HG02973 (cell line): ENCODE results near the gene TPCN1.
A peak's percentile ranks its signal among the peaks of the same experiment; 100 is the strongest.

ENCODE experiments used
- ATAC-seq: cut with Tn5 transposase; IDR thresholded peaks from one replicate; pipeline ENCODE4 v1.9.1; 2021; ENCODE audit warnings: moderate library complexity; ENCODE audit not compliant: unreplicated experiment

Gene TPCN1

DNA sequence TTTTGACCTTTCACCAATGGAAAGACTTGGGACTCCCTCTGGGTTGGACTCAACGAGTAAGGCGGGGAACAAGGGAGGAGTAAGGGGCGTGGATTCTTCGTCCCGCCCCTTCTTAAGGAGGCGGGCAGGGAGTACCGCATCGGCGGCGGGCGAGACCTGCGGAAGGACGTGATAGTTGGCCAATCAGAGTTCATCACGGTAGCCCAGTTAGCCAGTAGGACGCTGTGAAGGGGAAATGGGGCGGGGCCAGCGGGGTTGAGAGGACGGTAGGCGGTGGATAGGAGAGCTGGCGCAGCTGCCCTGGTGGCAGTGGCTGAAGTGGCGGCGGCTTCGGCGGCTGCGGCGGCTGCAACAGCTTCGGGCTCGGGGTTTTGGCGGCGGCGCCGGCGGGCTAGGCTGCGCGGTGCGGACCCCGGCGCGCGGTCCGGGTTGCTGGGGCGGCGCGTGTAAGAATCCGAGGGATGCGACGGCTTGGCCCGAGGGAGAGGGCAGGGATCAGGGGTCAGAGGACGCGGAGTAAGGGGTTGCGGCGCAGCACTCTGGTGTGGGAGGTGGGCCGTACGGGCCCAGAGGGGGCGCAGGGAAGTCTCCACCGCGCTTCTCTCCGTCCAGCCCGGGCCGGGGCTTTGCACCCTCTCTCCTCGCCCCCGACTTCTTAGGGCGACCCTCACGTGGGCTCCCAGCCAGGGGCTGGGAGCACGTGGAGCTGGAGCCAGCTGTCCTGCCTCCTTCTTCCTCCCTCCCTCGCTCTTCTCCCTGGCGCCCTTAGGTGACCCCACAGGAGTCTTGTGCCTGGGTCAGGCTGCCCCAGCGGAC is at the start of gene TPCN1:
TSS of gene TPCN1 (plus strand) at position 284 of the 816 bp plus-strand sequence. CDS start 5,389 bp downstream, outside the sequence.
- ATAC-seq = peak; percentile 90

DNA sequence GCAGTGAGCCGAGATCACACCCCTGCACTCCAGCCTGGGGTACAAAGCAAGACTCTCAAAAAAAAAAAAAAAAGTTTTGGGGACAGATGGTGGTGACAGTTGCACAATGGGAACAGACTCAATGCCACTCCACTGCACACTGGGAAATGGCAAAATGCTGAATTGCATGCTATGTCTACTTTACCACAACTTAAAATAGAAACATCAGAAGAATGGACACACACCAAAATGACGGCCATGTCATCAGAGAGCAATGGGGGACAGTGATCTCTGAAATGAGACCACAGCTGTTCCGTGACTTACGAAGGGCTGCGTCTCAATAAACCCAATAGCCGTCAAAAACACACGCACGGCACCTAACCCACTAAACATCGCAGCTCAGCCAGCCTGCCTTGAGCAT is 49.7 kb upstream of the TPCN1 start:
- no peak for ATAC-seq

- no peak for ATAC-seq
Measured at GRCh38 chr12:113172185-113172584, 49.1 kb upstream of the TPCN1 start.

GRCh38 chr12:113173081-113173698 is 48.1 kb upstream of the TPCN1 start:
- peak; percentile 53 for ATAC-seq

GRCh38 chr12:113174461-113175384 is 46.5 kb upstream of the TPCN1 start:
- ATAC-seq = peak; percentile 62

- no peak for ATAC-seq
Measured at GRCh38 chr12:113179023-113179422, 42.2 kb upstream of the TPCN1 start.

DNA sequence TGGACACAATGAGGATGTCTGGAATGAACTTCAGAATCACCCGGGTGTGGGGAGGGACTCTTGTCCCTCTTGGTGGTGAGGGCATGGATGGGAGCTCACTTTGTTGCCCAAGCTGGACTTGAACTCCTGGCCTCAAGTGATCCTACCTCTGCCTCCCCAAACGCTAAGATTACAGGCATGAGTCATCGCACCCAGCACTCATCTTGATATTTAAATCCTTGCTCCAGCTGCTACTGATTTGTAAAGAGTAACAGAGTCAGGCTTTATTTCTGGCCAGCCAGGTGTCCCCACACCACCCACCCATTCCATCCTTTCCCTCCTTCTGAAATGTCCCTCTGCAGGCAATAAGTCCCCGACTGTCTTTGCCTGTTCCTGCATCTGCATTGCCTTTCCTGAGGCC is 40.9 kb upstream of the TPCN1 start:
- ATAC-seq = no peak

DNA sequence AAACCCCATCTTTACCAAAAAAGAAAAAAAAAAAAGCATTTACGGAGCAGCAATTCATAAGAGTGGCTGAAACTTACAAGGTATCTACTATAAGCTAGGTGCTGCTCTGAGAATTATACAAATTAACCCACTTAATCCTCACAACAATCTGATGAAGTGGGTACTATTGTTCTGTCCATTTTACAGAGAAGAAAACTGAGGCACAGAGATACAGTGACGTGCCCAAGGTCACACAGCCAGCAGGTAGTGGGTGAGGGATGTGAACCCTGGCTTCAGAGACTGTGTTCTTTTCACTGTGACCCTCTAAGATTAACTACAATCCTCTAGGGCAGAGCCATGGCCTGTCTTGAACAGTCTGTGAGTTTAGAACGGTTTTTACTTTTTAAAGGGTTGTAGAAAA is 39.3 kb upstream of the TPCN1 start:
- no peak for ATAC-seq

DNA sequence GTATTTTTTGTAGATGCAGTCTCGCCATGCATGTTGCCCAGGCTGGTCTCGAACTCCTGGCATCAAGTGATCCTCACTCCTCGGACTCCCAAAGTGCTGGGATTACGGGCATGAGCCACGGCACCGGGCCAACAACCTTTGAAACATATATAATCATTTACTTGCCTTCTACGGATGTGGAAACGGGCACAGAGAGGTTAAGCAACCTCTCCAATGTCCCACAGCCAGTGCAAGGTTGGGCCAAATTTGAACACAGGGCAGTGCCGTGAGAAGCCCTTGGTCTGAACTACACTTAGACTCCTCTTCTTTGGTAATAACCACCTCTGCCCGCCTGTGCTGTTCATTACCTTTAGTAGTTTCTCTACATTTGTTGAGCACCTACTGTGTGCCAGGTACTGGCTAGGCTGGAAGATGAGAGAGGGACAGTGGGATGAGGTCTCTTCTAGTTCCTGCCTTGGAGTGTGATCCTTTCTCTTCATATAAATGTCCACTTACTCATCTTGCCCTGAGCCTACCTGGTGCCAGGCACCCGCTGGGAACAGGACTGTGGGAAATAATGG is 38.2 kb upstream of the TPCN1 start:
- no peak for ATAC-seq

GRCh38 chr12:113184098-113184899 is 37.0 kb upstream of the TPCN1 start:
- peak; percentile 50 for ATAC-seq

GRCh38 chr12:113184900-113185179 is 36.4 kb upstream of the TPCN1 start:
- peak; percentile 72 for ATAC-seq

DNA sequence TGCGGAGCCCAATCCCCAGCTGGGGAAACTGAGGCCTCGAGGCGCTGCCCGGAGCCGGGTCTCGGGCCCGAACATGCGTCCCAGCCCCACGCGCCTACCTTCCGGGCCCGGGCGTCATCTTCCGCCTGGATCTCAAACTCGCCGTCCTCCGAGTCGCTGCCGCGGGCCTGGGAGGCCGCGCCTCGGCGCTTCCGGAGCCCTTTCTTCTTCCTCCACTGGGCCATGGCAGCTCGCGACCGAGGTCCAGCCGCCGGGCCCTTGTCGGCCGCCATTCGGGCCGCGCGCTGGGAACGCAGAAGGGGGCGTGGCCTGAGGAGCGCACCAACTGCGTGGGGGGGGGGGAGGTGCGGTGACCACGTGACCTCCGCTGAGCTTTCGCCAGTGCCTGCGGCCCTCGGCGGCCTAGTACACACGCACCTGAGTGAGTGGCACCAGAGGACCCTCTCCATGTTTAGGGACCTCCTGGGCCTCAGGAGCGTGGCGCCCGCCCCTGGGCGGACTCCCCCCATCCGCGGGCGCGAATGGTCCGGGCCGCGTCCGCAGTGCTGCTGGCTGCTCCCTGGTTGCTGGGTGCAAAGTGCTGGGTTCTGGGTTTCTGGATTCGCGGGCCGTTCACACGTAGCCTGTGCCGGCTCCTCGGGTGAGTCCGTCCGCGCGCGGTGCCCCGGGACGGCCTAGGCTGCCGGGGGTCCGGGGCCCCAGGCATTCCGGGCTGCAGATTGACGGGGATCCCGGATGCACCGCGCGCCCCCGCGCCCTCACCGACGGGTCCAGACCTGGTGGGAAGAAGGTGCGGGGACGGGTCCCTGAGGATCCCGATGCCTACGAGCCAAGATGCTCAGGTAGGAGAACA is 35.9 kb upstream of the TPCN1 start, which contains the start of the genes DDX54 and RITA1:
TSS of gene DDX54 (minus strand) at position 299 of the 853 bp plus-strand sequence. CDS start at position 272, 27 bp downstream.
TSS of gene RITA1 (plus strand) at position 542 of the 853 bp plus-strand sequence. CDS start 1,026 bp downstream, outside the sequence.
- peak; percentile 42 for ATAC-seq

- no peak for ATAC-seq
Measured at GRCh38 chr12:113186033-113186365, 35.3 kb upstream of the TPCN1 start.

GRCh38 chr12:113186666-113187325 is 34.5 kb upstream of the TPCN1 start:
- ATAC-seq = no peak

- ATAC-seq = no peak
Measured at GRCh38 chr12:113189361-113189760, 31.9 kb upstream of the TPCN1 start.

DNA sequence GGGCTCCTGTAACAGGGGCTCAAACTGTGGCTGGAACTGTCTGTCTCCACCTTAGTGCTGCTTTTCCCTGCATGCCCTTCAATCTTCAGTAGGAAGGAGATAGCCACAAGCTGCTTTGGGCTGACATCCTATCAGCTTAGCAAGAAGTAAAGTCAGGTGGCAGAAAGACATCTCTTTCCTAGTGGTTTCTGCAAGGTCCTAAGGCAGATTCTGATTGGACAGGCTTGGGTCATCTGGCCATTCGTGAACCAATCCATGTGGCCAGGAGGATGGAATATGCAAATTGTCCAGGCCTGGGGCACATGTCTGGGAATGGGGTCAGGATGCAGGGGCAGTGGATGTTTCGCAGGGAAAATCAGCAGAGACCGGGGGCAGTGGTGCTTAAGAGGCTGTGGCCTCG is 30.5 kb upstream of the TPCN1 start:
- no peak for ATAC-seq

GRCh38 chr12:113191227-113191626 is 30.0 kb upstream of the TPCN1 start:
- ATAC-seq = no peak

DNA sequence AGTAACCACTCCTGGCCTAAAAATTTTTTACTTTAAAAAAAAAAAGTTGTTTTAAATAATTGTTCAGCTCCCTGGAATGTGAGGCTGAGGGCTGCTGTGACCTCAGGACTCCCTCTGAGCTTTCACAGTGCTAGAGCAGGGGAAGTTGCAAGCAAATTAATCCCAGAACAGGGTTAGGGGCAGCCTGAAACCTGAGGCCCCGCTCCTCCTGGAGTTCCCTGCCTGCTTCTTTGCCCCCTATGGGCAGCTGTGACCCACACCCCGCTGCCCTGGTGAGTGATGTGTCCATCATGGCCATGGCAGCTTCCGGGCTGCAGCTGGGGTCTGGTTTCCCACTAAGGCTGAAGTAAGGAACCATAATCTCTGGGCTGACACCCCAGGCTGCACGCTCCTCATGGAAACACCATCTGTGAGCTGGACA is 26.3 kb upstream of the TPCN1 start:
- no peak for ATAC-seq

DNA sequence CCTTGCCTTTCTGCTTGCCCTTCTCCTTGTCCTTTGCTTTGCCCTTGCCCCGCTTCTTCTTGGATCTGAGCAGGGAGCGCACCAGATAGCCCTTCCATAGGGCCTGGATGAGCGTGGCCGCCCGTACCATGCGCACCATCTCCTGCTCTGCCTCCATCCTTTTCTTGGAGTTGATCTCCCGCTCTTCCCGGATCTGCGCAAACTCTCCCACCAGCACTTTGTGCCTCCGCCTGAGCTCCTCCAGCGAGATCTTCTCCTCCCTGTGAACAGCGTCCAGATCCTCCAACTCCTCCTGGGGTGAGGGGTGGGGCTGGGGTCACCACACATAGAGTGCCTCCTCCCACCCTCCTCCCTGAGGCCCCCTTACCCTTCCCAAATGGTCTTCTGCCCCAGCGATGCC is 25.7 kb upstream of the TPCN1 start:
- ATAC-seq = no peak
